ENCODE measurements around the gene ATP1A2.
A peak's percentile ranks its signal among the peaks of the same experiment; 100 is the strongest.

The ATP1A2 gene

GRCh38 chr1:160151303-160151702 lies 35.7 kb downstream of the ATP1A2 start, which contains the start of gene ATP1A4:
Gene ATP1A4 (plus strand): TSS chr1:160151603. CDS start chr1:160152041, 438 bp downstream.
- no peak for DNase-seq

GRCh38 chr1:160154790-160155189 lies 39.2 kb downstream of the ATP1A2 start:
- DNase-seq: no peak

GRCh38 chr1:160156361-160156760 lies 40.8 kb downstream of the ATP1A2 start:
- no peak for DNase-seq

GRCh38 chr1:160157174-160157573 lies 41.6 kb downstream of the ATP1A2 start:
- DNase-seq: no peak

- no peak for DNase-seq
Measured at GRCh38 chr1:160158031-160158430, 42.5 kb downstream of the ATP1A2 start.

- no peak for DNase-seq
Measured at GRCh38 chr1:160158534-160158933, 43.0 kb downstream of the ATP1A2 start.

- no peak for DNase-seq
Measured at GRCh38 chr1:160159846-160160245, 44.3 kb downstream of the ATP1A2 start.

GRCh38 chr1:160161965-160162705 lies 46.6 kb downstream of the ATP1A2 start:
- no peak for DNase-seq

- DNase-seq: no peak
Measured at GRCh38 chr1:160162931-160163330, 47.4 kb downstream of the ATP1A2 start.

GRCh38 chr1:160163615-160164014 lies 48.1 kb downstream of the ATP1A2 start:
- no peak for DNase-seq

GRCh38 chr1:160164121-160164520 lies 48.6 kb downstream of the ATP1A2 start:
- no peak for DNase-seq

GRCh38 chr1:160166166-160166868 lies 50.8 kb downstream of the ATP1A2 start:
- no peak for DNase-seq

- DNase-seq: no peak
Measured at GRCh38 chr1:160167056-160167455, 51.5 kb downstream of the ATP1A2 start.

- no peak for DNase-seq
Measured at GRCh38 chr1:160167580-160167979, 52.0 kb downstream of the ATP1A2 start.

GRCh38 chr1:160168016-160168415 lies 52.5 kb downstream of the ATP1A2 start:
- no peak for DNase-seq

- no peak for DNase-seq
Measured at GRCh38 chr1:160168609-160169369, 53.2 kb downstream of the ATP1A2 start.

- peak; percentile 30 for DNase-seq
Measured at GRCh38 chr1:160169553-160170399, 54.2 kb downstream of the ATP1A2 start.

GRCh38 chr1:160171354-160171753 lies 55.8 kb downstream of the ATP1A2 start:
- DNase-seq: no peak

GRCh38 chr1:160171980-160172379 lies 56.4 kb downstream of the ATP1A2 start:
- DNase-seq: no peak

GRCh38 chr1:160177231-160177630 lies 61.7 kb downstream of the ATP1A2 start:
- no peak for DNase-seq

- no peak for DNase-seq
Measured at GRCh38 chr1:160177667-160178066, 62.1 kb downstream of the ATP1A2 start.

GRCh38 chr1:160178731-160179130 lies 63.2 kb downstream of the ATP1A2 start:
- no peak for DNase-seq

- no peak for DNase-seq
Measured at GRCh38 chr1:160179336-160179735, 63.8 kb downstream of the ATP1A2 start.

All from NCI-H510A treated with DMSO at 0.1 percent for 48 hours (cell line).